Osteoblast (primary cell): ENCODE results near the gene FRA10AC1. TPM values are rescaled to one million over a fixed set of nuclear protein-coding genes. Genes with fewer than 3 reads are reported as not detected.

Experiments
- DNase-seq: peaks from one replicate; pipeline ENCODE4 v3.0.0; 2011; ENCODE audit warnings: low spot score, mixed read lengths; ENCODE audit not compliant: insufficient read length; ENCODE audit errors: missing footprints
- H2AFZ ChIP-seq: 2 replicates; pipeline ENCODE4 v1.6.0; 2011; ENCODE audit warnings: mild to moderate bottlenecking, low read length
- H3K27ac ChIP-seq: 2 replicates; pipeline ENCODE4 v1.5.1; 2011; ENCODE audit warnings: mild to moderate bottlenecking, low read depth, low read length, moderate library complexity
- H3K27me3 ChIP-seq: 2 replicates; pipeline ENCODE4 v1.6.0; 2012; ENCODE audit warnings: mild to moderate bottlenecking, control low read depth, inconsistent platforms, low read length, moderate library complexity; ENCODE audit not compliant: insufficient read depth
- H3K36me3 ChIP-seq: 2 replicates; pipeline ENCODE4 v1.5.1; 2011; ENCODE audit warnings: mild to moderate bottlenecking, low read length, control low read depth, moderate library complexity; ENCODE audit not compliant: insufficient read depth
- H3K4me1 ChIP-seq: 2 replicates; pipeline ENCODE4 v1.5.1; 2011; ENCODE audit warnings: mild to moderate bottlenecking, low read length, control low read depth, moderate library complexity; ENCODE audit not compliant: insufficient read depth
- H3K4me2 ChIP-seq: 2 replicates; pipeline ENCODE4 v1.6.0; 2011; ENCODE audit warnings: mild to moderate bottlenecking, low read length; ENCODE audit not compliant: insufficient read depth
- H3K4me3 ChIP-seq: fragments of 200-600 bp; sonication (generic); 3 replicates; pipeline ENCODE4 v1.5.1; 2012; ENCODE audit warnings: mild to moderate bottlenecking, low read length, inconsistent platforms; ENCODE audit not compliant: insufficient read depth
- H3K79me2 ChIP-seq: 2 replicates; pipeline ENCODE4 v1.6.0; 2012; ENCODE audit warnings: mild to moderate bottlenecking, low read length, control low read depth, inconsistent platforms; ENCODE audit not compliant: insufficient read depth
- H3K9me3 ChIP-seq: 2 replicates; pipeline ENCODE4 v1.5.1; 2011; ENCODE audit warnings: low read depth, low read length, control low read depth
- H4K20me1 ChIP-seq: 2 replicates; pipeline ENCODE4 v1.6.0; 2012; ENCODE audit warnings: mild to moderate bottlenecking, low read length, control low read depth; ENCODE audit not compliant: insufficient read depth
- total RNA-seq: library from RNA; depleted of rRNA; stranded (reverse); fragments of >200 nt; gene quantifications from 2 replicates; pipeline ENCODE4 v1.2.3, GENCODE V29; 2012
- TF ChIP-seq, protein P1 (sequence below): IDR thresholded peaks from 2 replicates; pipeline ENCODE4 v1.5.1; 2011; ENCODE audit warnings: mild to moderate bottlenecking, low read depth, low read length, moderate library complexity; ENCODE audit errors: extremely low read depth

Gene FRA10AC1
- total RNA-seq, 1 donor: 8.7 TPM

DNA sequence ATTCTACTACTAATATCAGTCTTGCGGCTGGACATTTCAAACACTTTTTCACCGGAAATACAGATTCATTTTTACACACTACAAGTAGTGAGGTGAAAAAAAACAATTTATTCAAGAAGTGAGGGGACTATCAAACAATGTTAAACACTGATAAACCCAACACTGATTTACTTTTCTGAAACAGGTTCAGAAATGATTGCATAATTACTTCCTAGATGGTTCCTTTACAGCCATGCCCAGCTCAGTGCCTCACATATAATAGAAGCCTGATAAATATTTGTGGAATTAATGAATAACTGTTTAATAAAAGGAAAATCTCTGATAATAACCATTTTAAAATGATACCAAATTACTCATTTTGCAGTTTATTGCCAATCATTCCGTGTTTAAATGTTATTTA is 34.6 kb downstream of the FRA10AC1 start:
- DNase-seq: no peak
- TF ChIP-seq, protein P1, sequence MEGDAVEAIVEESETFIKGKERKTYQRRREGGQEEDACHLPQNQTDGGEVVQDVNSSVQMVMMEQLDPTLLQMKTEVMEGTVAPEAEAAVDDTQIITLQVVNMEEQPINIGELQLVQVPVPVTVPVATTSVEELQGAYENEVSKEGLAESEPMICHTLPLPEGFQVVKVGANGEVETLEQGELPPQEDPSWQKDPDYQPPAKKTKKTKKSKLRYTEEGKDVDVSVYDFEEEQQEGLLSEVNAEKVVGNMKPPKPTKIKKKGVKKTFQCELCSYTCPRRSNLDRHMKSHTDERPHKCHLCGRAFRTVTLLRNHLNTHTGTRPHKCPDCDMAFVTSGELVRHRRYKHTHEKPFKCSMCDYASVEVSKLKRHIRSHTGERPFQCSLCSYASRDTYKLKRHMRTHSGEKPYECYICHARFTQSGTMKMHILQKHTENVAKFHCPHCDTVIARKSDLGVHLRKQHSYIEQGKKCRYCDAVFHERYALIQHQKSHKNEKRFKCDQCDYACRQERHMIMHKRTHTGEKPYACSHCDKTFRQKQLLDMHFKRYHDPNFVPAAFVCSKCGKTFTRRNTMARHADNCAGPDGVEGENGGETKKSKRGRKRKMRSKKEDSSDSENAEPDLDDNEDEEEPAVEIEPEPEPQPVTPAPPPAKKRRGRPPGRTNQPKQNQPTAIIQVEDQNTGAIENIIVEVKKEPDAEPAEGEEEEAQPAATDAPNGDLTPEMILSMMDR: no peak
- H3K4me3 ChIP-seq: no peak overlapping the region
- H4K20me1 ChIP-seq: no peaks in the 10 kb centered on the region
- peaks cover 26% of the 10 kb centered on the region for H3K36me3 ChIP-seq
- H2AFZ ChIP-seq: no peak overlapping the region
- H3K27me3 ChIP-seq: no peaks in the 10 kb centered on the region
- no peaks in the 10 kb centered on the region for H3K79me2 ChIP-seq
- no peaks in the 10 kb centered on the region for H3K4me1 ChIP-seq
- H3K9me3 ChIP-seq: no peaks in the 10 kb centered on the region
- H3K27ac ChIP-seq: no peak overlapping the region
- H3K4me2 ChIP-seq: no peak overlapping the region

DNA sequence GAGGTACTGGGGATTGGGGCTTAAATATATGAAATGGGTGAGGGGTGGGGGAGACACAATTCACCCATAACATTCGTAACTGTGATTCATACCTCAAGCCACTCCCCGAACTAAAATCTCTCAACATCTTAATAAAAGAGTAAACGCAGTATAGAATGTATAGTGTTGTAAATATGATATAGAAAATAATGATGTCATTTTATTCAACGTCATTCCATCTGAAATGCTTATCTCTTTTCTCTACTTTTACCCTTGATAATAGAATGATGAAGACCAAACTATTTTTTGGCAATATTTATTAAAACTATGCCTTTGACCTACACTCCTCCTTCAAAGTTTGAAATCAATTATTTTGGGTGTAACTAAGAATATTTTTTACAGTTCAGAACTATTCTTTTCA is 36.4 kb downstream of the FRA10AC1 start:
- H2AFZ ChIP-seq: no peak overlapping the region
- DNase-seq: no peak
- no peak overlapping the region for H3K4me2 ChIP-seq
- TF ChIP-seq, protein P1: no peak
- no peak overlapping the region for H3K27ac ChIP-seq
- H3K9me3 ChIP-seq: no peaks in the 10 kb centered on the region
- no peaks in the 10 kb centered on the region for H3K27me3 ChIP-seq
- no peaks in the 10 kb centered on the region for H3K79me2 ChIP-seq
- H4K20me1 ChIP-seq: no peaks in the 10 kb centered on the region
- peaks cover 26% of the 10 kb centered on the region for H3K36me3 ChIP-seq
- H3K4me3 ChIP-seq: no peak overlapping the region
- no peaks in the 10 kb centered on the region for H3K4me1 ChIP-seq

DNA sequence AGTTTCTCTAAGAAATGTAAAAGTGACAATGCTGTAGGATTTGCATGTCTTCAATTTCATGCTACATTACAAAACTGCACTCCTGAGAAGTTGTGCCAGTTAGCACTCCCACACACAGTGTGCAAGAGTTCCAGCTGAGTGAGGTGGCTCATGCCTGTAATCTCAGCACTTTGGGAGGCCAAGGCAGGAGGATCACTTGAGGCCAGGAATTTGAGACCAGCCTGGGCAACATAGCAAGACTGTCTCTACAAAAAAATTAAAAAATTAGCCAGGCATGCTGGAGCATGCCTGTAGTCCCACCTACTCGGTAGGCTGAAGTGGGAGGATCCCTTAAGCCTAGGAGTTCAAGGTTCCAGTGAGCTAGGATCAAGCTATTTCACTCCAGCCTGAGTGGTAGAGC is 44.6 kb downstream of the FRA10AC1 start:
- Histone ChIP-seq H3K9me3 (no peaks in the 10 kb centered on the region), H3K4me3 (no peak overlapping the region), H3K27ac (no peak overlapping the region), H4K20me1 (no peaks in the 10 kb centered on the region), H3K79me2 (no peaks in the 10 kb centered on the region), H3K27me3 (no peaks in the 10 kb centered on the region), H3K4me1 (peaks cover 4% of the 10 kb centered on the region), H3K4me2 (no peak overlapping the region), H2AFZ (no peak overlapping the region), H3K36me3 (no peaks in the 10 kb centered on the region)
- TF ChIP-seq, protein P1: no peak
- no peak for DNase-seq

DNA sequence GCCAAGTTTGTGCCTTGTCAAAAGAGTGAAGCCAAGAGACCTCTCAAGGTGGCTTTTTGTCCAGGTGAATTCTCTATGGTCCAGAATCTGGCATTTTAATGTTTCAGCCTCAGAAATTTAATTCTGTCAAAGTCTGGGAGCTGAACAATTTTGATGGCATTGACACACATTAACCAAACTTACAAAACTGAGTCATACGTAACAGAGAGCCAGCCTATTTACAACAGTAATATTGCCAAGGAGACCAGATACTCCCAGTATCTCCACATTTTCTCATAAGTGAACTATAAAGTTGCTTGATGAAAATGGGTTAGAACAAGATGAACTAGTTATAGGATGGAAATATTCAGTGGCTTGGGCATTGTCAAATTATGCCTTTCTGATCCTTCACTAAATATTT is 46.2 kb downstream of the FRA10AC1 start:
- H4K20me1 ChIP-seq: no peaks in the 10 kb centered on the region
- TF ChIP-seq, protein P1: no peak
- no peaks in the 10 kb centered on the region for H3K9me3 ChIP-seq

More for the DNA sequence above, 46.2 kb downstream of the FRA10AC1 start:
- peak; percentile 8 for DNase-seq
- no peak overlapping the region for H3K4me3 ChIP-seq
- peaks cover 4% of the 10 kb centered on the region for H3K4me1 ChIP-seq
- H3K27me3 ChIP-seq: no peaks in the 10 kb centered on the region
- no peak overlapping the region for H3K4me2 ChIP-seq
- H3K36me3 ChIP-seq: no peaks in the 10 kb centered on the region
- H3K79me2 ChIP-seq: no peaks in the 10 kb centered on the region
- no peak overlapping the region for H2AFZ ChIP-seq
- H3K27ac ChIP-seq: no peak overlapping the region
